ENCODE data around the gene RGS1. TPM values are rescaled to one million over a fixed set of nuclear protein-coding genes. Genes with fewer than 3 reads are reported as not detected.

Gene RGS1
- polyA plus RNA-seq, 3 donors: 2.4 to 17.7 (median 15.7) TPM

GRCh38 chr1:192538407-192539296 is 36.9 kb upstream of the RGS1 start:
- WGBS (ENCODE audit: insufficient coverage): no CpG with 5 or more reads among the region's 3 CpGs
- no peak for TF ChIP-seq CTCF (IDR thresholded peaks at IDR 0.05)
- Histone ChIP-seq H3K4me2 (replicated peaks; ENCODE audit: extremely low read depth, low read length, poor library complexity, severe bottlenecking) (no peak overlapping the region), H3K9ac (ENCODE audit: insufficient read depth, low read length, poor library complexity, severe bottlenecking) (no peak overlapping the region), H4K20me1 (ENCODE audit: insufficient read depth, low read length) (no peaks in the 10 kb centered on the region), H3K36me3 (replicated peaks in 1 of 2; ENCODE audit: control insufficient read depth in 1 of 2, insufficient read depth in 2 of 2, low read length in 2 of 2) (no peaks in the 10 kb centered on the region), H3K4me1 (ENCODE audit: control insufficient read depth in 1 of 2, insufficient read depth in 2 of 2, low read length in 2 of 2) (no peaks in the 10 kb centered on the region), H3K27ac (ENCODE audit: low read depth in 1 of 2, low read length in 2 of 2) (no peak overlapping the region), H3K4me3 (replicated peaks in 1 of 3; ENCODE audit: low read depth in 2 of 3, low read length in 3 of 3) (no peak overlapping the region), H3K79me2 (ENCODE audit: insufficient read depth, low read length) (no peaks in the 10 kb centered on the region), H2AFZ (ENCODE audit: insufficient read depth, low read depth, low read length, poor library complexity, severe bottlenecking) (no peak overlapping the region), H3K9me3 (replicated peaks in 1 of 2; ENCODE audit: control insufficient read depth in 1 of 2, insufficient read depth in 1 of 2, low read length in 2 of 2) (no peaks in the 10 kb centered on the region), H3K27me3 (ENCODE audit: control insufficient read depth in 2 of 2, insufficient read depth in 2 of 2, low read length in 2 of 2) (no peaks in the 10 kb centered on the region)
- Mint-ChIP-seq H3K27me3 (ENCODE audit: low read depth in 3 of 3) (no peaks in the 10 kb centered on the region), H3K4me3 (no peak overlapping the region), H3K36me3 (no peaks in the 10 kb centered on the region), H3K27ac (peak overlapping the region in 1 of 7 donors; percentile 22), H3K9me3 (peaks cover 0 to 4% (median 1%) of the 10 kb centered on the region in 7 donors), H3K4me1 (peaks cover 7% of the 10 kb centered on the region)
- intact Hi-C loops (cut with micrococcal nuclease): no loop called here
- DNase-seq: no peak

- no peak for DNase-seq
- no peak for TF ChIP-seq CTCF (IDR thresholded peaks at IDR 0.05)
- Histone ChIP-seq H3K36me3 (replicated peaks in 1 of 2; ENCODE audit: control insufficient read depth in 1 of 2, insufficient read depth in 2 of 2, low read length in 2 of 2) (no peaks in the 10 kb centered on the region), H3K4me1 (ENCODE audit: control insufficient read depth in 1 of 2, insufficient read depth in 2 of 2, low read length in 2 of 2) (no peaks in the 10 kb centered on the region), H3K9ac (ENCODE audit: insufficient read depth, low read length, poor library complexity, severe bottlenecking) (no peak overlapping the region), H3K27ac (ENCODE audit: low read depth in 1 of 2, low read length in 2 of 2) (no peak overlapping the region), H3K79me2 (ENCODE audit: insufficient read depth, low read length) (no peaks in the 10 kb centered on the region), H3K9me3 (replicated peaks in 1 of 2; ENCODE audit: control insufficient read depth in 1 of 2, insufficient read depth in 1 of 2, low read length in 2 of 2) (no peaks in the 10 kb centered on the region), H3K4me3 (replicated peaks in 1 of 3; ENCODE audit: low read depth in 2 of 3, low read length in 3 of 3) (no peak overlapping the region), H3K27me3 (ENCODE audit: control insufficient read depth in 2 of 2, insufficient read depth in 2 of 2, low read length in 2 of 2) (no peaks in the 10 kb centered on the region), H4K20me1 (ENCODE audit: insufficient read depth, low read length) (no peaks in the 10 kb centered on the region), H2AFZ (ENCODE audit: insufficient read depth, low read depth, low read length, poor library complexity, severe bottlenecking) (no peak overlapping the region), H3K4me2 (replicated peaks; ENCODE audit: extremely low read depth, low read length, poor library complexity, severe bottlenecking) (no peak overlapping the region)
- Mint-ChIP-seq H3K9me3 (peaks cover 0 to 4% (median 0%) of the 10 kb centered on the region in 7 donors), H3K4me1 (peaks cover 7% of the 10 kb centered on the region), H3K27me3 (ENCODE audit: low read depth in 3 of 3) (no peaks in the 10 kb centered on the region), H3K4me3 (no peak overlapping the region), H3K27ac (no peak overlapping the region), H3K36me3 (no peaks in the 10 kb centered on the region)
- WGBS (ENCODE audit: insufficient coverage): no CpG with 5 or more reads among the region's 4 CpGs
- intact Hi-C loops (cut with micrococcal nuclease): no loop called here
Measured at GRCh38 chr1:192539297-192540092, 36.1 kb upstream of the RGS1 start.

All from CD14-positive monocyte (primary cell).